ENCODE data around the gene DNMBP. TPM values are rescaled to one million over a fixed set of nuclear protein-coding genes. Genes with fewer than 3 reads are reported as not detected.

DNMBP gene
- total RNA-seq, 1 experiment from 2014 or later: 60.3 TPM

DNA sequence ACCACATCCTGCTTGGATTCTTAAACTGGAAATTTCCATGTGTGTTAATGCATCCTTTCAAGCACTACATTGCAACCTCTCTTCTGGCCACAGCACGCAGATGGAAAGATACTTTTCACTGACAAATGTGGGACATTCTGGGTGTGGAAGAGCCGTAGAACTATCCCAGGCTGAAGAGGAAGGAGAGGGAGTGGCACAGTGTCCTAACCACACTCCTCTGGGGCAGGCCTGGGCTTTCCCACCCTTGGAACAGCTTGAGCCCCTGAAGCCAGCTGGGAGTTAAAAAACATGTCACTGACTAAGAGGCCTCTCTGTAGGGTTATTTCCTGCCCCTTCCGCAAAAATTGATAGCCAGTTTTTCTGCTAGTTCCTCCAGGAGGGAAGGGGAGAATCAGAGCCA lies 34.0 kb upstream of the DNMBP start:
- Histone ChIP-seq H3K4me2 (ENCODE audit: low read length) (peak overlapping the region; percentile 60), H3K4me3 (replicated peaks in 1 of 2; ENCODE audit: low read depth in 1 of 2, low read length in 2 of 2) (peak overlapping the region in 1 of 2 experiments; percentile 2; a peak in 1 of 4 replicates), H2AFZ (ENCODE audit: low read depth, low read length, poor library complexity, severe bottlenecking) (peak overlapping the region; percentile 84), H3K36me3 (ENCODE audit: control insufficient read depth in 1 of 2, insufficient read depth in 2 of 2, low read length in 2 of 2) (no peaks in the 10 kb centered on the region), H3K79me2 (ENCODE audit: insufficient read depth, low read length) (no peaks in the 10 kb centered on the region), H3K9me2 (ENCODE audit: insufficient read depth) (no peaks in the 10 kb centered on the region), H3K27me3 (ENCODE audit: insufficient read depth, low read length) (no peaks in the 10 kb centered on the region), H3K9me3 (ENCODE audit: control insufficient read depth in 1 of 2, insufficient read depth in 1 of 2, low read depth in 1 of 2, low read length in 2 of 2) (no peaks in the 10 kb centered on the region), H3K27ac (ENCODE audit: low read depth, low read length) (peak overlapping the region; percentile 77), H4K20me1 (ENCODE audit: insufficient read depth) (no peaks in the 10 kb centered on the region), H3K4me1 (ENCODE audit: control insufficient read depth in 1 of 2, insufficient read depth in 2 of 2, low read length in 2 of 2) (peaks cover 36 to 47% of the 10 kb centered on the region in 2 experiments), H3K9ac (ENCODE audit: low read length) (peak overlapping the region; percentile 48)
- no peak for DNase-seq (ENCODE audit: low read depth, low spot score)
- BruUV-seq (replicated peaks): no TSS peak
- POLR2A ChIA-PET: interaction anchor here (0.7 to 2.9 kb wide), 5 partner anchors 22 to 316 kb away, joined by 4 to 11 read pairs (median 6); no protein-coding TSS in a partner anchor
- ATAC-seq: peak; percentile 56
- 0 out of 2 replicates have a peak, but pooled peaks have one; percentile 45 for TF ChIP-seq ZFX (IDR thresholded peaks at IDR 0.05)
- no peak for TF ChIP-seq ATF3 (IDR thresholded peaks at IDR 0.05)
- RAD21 ChIA-PET (ENCODE audit: low non-redundant PET in 1 of 2, low total read pairs in 2 of 2, uncharacterized antibody in 2 of 2, unreplicated experiment in 2 of 2): interaction anchor here in 1 of 2 experiments (0.8 kb wide), 1 partner anchor 147 kb away, joined by 3 read pairs; no protein-coding TSS in a partner anchor
- intact Hi-C loops (cut with micrococcal nuclease): loop anchor here (2.0 kb wide), 1 partner anchor 37 kb away; no protein-coding TSS in a partner anchor
- CTCF ChIA-PET: interaction anchor here (0.8 to 6.2 kb wide), 7 partner anchors 21 to 311 kb away, joined by 3 to 68 read pairs (median 5); partner anchors contain the start of genes COX15 and CUTC

- intact Hi-C loops (cut with micrococcal nuclease): no loop called here
- Histone ChIP-seq H3K9ac (ENCODE audit: low read length) (no peak overlapping the region), H4K20me1 (ENCODE audit: insufficient read depth) (no peaks in the 10 kb centered on the region), H3K9me3 (ENCODE audit: control insufficient read depth in 1 of 2, insufficient read depth in 1 of 2, low read depth in 1 of 2, low read length in 2 of 2) (no peaks in the 10 kb centered on the region), H3K27ac (ENCODE audit: low read depth, low read length) (peak overlapping the region; percentile 77), H3K4me1 (ENCODE audit: control insufficient read depth in 1 of 2, insufficient read depth in 2 of 2, low read length in 2 of 2) (peaks cover 40 to 51% of the 10 kb centered on the region in 2 experiments), H3K36me3 (ENCODE audit: control insufficient read depth in 1 of 2, insufficient read depth in 2 of 2, low read length in 2 of 2) (no peaks in the 10 kb centered on the region), H3K4me2 (ENCODE audit: low read length) (peak overlapping the region; percentile 60), H3K27me3 (ENCODE audit: insufficient read depth, low read length) (no peaks in the 10 kb centered on the region), H2AFZ (ENCODE audit: low read depth, low read length, poor library complexity, severe bottlenecking) (peak overlapping the region; percentile 84), H3K4me3 (replicated peaks in 1 of 2; ENCODE audit: low read depth in 1 of 2, low read length in 2 of 2) (no peak overlapping the region), H3K9me2 (ENCODE audit: insufficient read depth) (no peaks in the 10 kb centered on the region), H3K79me2 (ENCODE audit: insufficient read depth, low read length) (no peaks in the 10 kb centered on the region)
- ATAC-seq (peak; percentile 61), DNase-seq (ENCODE audit: low read depth, low spot score) (peak; percentile 66)
- no TSS peak for BruUV-seq (replicated peaks)
- TF ChIP-seq ELF1 (IDR thresholded peaks at IDR 0.05; ENCODE audit: borderline replicate concordance, low read depth): no peak
- TF ChIP-seq ZFX (IDR thresholded peaks at IDR 0.05): no peak
- peak; percentile 20 for TF ChIP-seq YY1 (IDR thresholded peaks at IDR 0.05; ENCODE audit: extremely low read depth, insufficient replicate concordance, low read depth, low read length)
- TF ChIP-seq SIN3A (IDR thresholded peaks at IDR 0.05; ENCODE audit: low read depth): no peak
- TF ChIP-seq RAD21 (IDR thresholded peaks at IDR 0.05; ENCODE audit: low read depth): no peak
- no peak for TF ChIP-seq MAX (IDR thresholded peaks at IDR 0.05)
- TF ChIP-seq CTCF (IDR thresholded peaks at IDR 0.05 in 2 of 3, conservative IDR thresholded peaks at IDR 0.05 in 1 of 3; ENCODE audit: borderline replicate concordance in 1 of 3, insufficient read depth in 1 of 3, low read depth in 2 of 3, low read length in 2 of 3): 0 out of 6 replicates have a peak, but pooled peaks of 1 of the 3 experiments have one; percentile 24
- peak; percentile 36; the same call in 1 of the 2 replicates for TF ChIP-seq POLR2AphosphoS5 (IDR thresholded peaks at IDR 0.05; ENCODE audit: low read depth, low read length)
- no peak for TF ChIP-seq SRF (IDR thresholded peaks at IDR 0.05; ENCODE audit: low read depth)
- TF ChIP-seq ATF3 (IDR thresholded peaks at IDR 0.05): no peak
- peak; percentile 38 for TF ChIP-seq TCF7L2 (IDR thresholded peaks at IDR 0.05; ENCODE audit: borderline replicate concordance, extremely low read depth, insufficient read depth, insufficient read length)
- TF ChIP-seq POLR2A (IDR thresholded peaks at IDR 0.05; ENCODE audit: borderline replicate concordance, extremely low read depth, insufficient read depth, insufficient read length): no peak
- ChIA-PET POLR2A (interaction anchor here (1.9 to 2.9 kb wide), 4 partner anchors 22 to 184 kb away, joined by 4 to 11 read pairs (median 8); no protein-coding TSS in a partner anchor), RAD21 (ENCODE audit: low non-redundant PET in 1 of 2, low total read pairs in 2 of 2, uncharacterized antibody in 2 of 2, unreplicated experiment in 2 of 2) (interaction anchor here in 1 of 2 experiments (0.8 kb wide), 1 partner anchor 146 kb away, joined by 3 read pairs; no protein-coding TSS in a partner anchor), CTCF (interaction anchor here (1.2 to 6.2 kb wide), 3 partner anchors 23 to 198 kb away, joined by 3 to 68 read pairs (median 38); no protein-coding TSS in a partner anchor)
These were observed 33.6 kb upstream of the DNMBP start for GRCh38 chr10:100043344-100043743.
